GM12878 (cell line): Measurements from ENCODE around the gene EMX1. TPM values are rescaled to one million over a fixed set of nuclear protein-coding genes. Genes with fewer than 3 reads are reported as not detected.

ENCODE experiments used
- ATAC-seq: fragments of 200-7000 bp; cut with Tn5 transposase; 3 replicates; pipeline ENCODE4 v1.9.1; 2020; ENCODE audit warnings: mild to moderate bottlenecking, moderate library complexity
- BruUV-seq: library from RNA; stranded (reverse); fragments of 400-500 nt; replicated peaks from 2 replicates; lab custom pipeline; 2021; lab: Mats Ljungman, UMichigan
- CTCF ChIA-PET: fragments of 300-600 bp; sonication (Branson Sonifier 250); formaldehyde crosslinking; extraction: SDS; loops from one replicate; lab custom pipeline; 2021; ENCODE audit warnings: inconsistent platforms; lab: Yijun Ruan, JAX
- POLR2A ChIA-PET: fragments of 350-600 bp; formaldehyde crosslinking; extraction: SDS; loops from one replicate; lab custom pipeline; 2021; ENCODE audit warnings: inconsistent platforms; lab: Charles Lee
- RAD21 ChIA-PET: fragments of 300-600 bp; sonication (Branson Sonifier 250); formaldehyde crosslinking; loops from one replicate; lab custom pipeline; 2023; ENCODE audit warnings: antibody characterized with exemption; ENCODE audit not compliant: unreplicated experiment; lab: Charles Lee
- SMC1A ChIA-PET: fragments of 300-600 bp; sonication (Branson Sonifier 250); formaldehyde crosslinking; loops from one replicate; lab custom pipeline; 2023; ENCODE audit not compliant: unreplicated experiment, uncharacterized antibody; lab: Charles Lee
- DNase-seq: peaks from one replicate; pipeline ENCODE4 v3.0.0-alpha.2; 2011; ENCODE audit warnings: low read depth, low spot score
- FAIRE-seq: peaks from 3 replicates; lab custom pipeline; 2011; peaks lifted over from hg19 to GRCh38; lab: Jason Lieb, UNC
- H2AFZ ChIP-seq: 2 replicates; pipeline ENCODE4 v1.6.0; 2011; ENCODE audit warnings: low read depth, low read length, control low read depth; ENCODE audit not compliant: control insufficient read depth
- H3K27ac ChIP-seq: 2 replicates; pipeline ENCODE4 v1.5.1; 2011; ENCODE audit warnings: control low read depth; ENCODE audit not compliant: control insufficient read depth, insufficient read depth
- H3K27me3 ChIP-seq, 2 experiments: replicated peaks in 1 of 2; 2 replicates each; pipeline versions ENCODE4 v1.6.0 to v1.6.1; 2011; ENCODE audit warnings: low read length in 1 of 2; ENCODE audit not compliant: control insufficient read depth in 2 of 2, insufficient read depth in 2 of 2
- H3K36me3 ChIP-seq, 2 experiments: 2 replicates each; pipeline ENCODE4 v1.5.1; 2011; ENCODE audit warnings: low read length in 1 of 2; ENCODE audit not compliant: control insufficient read depth in 2 of 2, insufficient read depth in 2 of 2
- H3K4me1 ChIP-seq: 2 replicates; pipeline ENCODE4 v1.6.1; 2011; ENCODE audit warnings: mild to moderate bottlenecking, low read length, moderate library complexity, mixed read lengths; ENCODE audit not compliant: control insufficient read depth, insufficient read depth
- H3K4me2 ChIP-seq: 2 replicates; pipeline ENCODE4 v1.6.0; 2011; ENCODE audit warnings: control low read depth; ENCODE audit not compliant: control insufficient read depth, insufficient read depth
- H3K4me3 ChIP-seq: fragments of 200-600 bp; sonication (generic); 2 replicates; pipeline ENCODE4 v1.5.1; 2016
- H3K79me2 ChIP-seq: 2 replicates; pipeline ENCODE4 v1.6.0; 2011; ENCODE audit warnings: low read length; ENCODE audit not compliant: control insufficient read depth, insufficient read depth
- H3K9ac ChIP-seq: 2 replicates; pipeline ENCODE4 v1.8.0; 2011; ENCODE audit warnings: low read length, control low read depth, mixed read lengths; ENCODE audit not compliant: control insufficient read depth, insufficient read depth
- H3K9me3 ChIP-seq: replicated peaks from 3 replicates; pipeline ENCODE4 v1.5.1; 2011; ENCODE audit warnings: mild to moderate bottlenecking, low read length; ENCODE audit not compliant: control insufficient read depth, insufficient read depth
- H4K20me1 ChIP-seq: 2 replicates; pipeline ENCODE4 v1.6.0; 2011; ENCODE audit not compliant: control insufficient read depth, insufficient read depth
- EZH2 ChIP-seq: IDR thresholded peaks from 2 replicates; pipeline ENCODE4 v1.6.1; 2012; ENCODE audit warnings: low read depth, mild to moderate bottlenecking, control low read depth, inconsistent platforms, low read length, borderline replicate concordance; ENCODE audit not compliant: control insufficient read depth
- PAX5 ChIP-seq: IDR thresholded peaks from 2 replicates; pipeline ENCODE4 v1.6.1; 2011; ENCODE audit warnings: low read depth, low read length, borderline replicate concordance
- RUNX3 ChIP-seq: IDR thresholded peaks from 2 replicates; pipeline ENCODE4 v1.6.1; 2012; ENCODE audit warnings: low read length, inconsistent platforms
- WGBS: methylation state at CpG from one replicate; pipeline ENCODE4 v1.1.6; 2016; ENCODE audit warnings: low lambda C conversion rate; ENCODE audit not compliant: insufficient replicate concordance, insufficient coverage; ENCODE audit errors: missing lambda C conversion rate; 5-methylcytosine and 5-hydroxymethylcytosine counted together
- in situ Hi-C: fragments of 300-500 bp; cut with MboI; formaldehyde crosslinking; loops from 9 replicates; pipeline ENCODE4 v1.14.3; 2018; ENCODE audit warnings: mixed read lengths
- intact Hi-C: fragments of 100-400 bp; cut with micrococcal nuclease; formaldehyde crosslinking; loops from one replicate; pipeline ENCODE4 v1.14.2; 2022; ENCODE audit not compliant: unreplicated experiment
- polyA plus RNA-seq, 11 experiments: library from polyadenylated mRNA; depleted of rRNA in 4 of 11; unstranded in 6 of 11; stranded (reverse) in 5 of 11; fragments of >200 nt; fragmentation: Nextera tagmentation in 4 of 11; fragmentation: Illumina TruSeq in 1 of 11; extraction: Ambion mirVana in 4 of 11; extraction: Trizol in 1 of 11; gene quantifications; 1 replicate in 1 of 11; 2 replicates in 10 of 11; pipeline versions ENCODE4 v1.2.1 to v1.2.3, GENCODE V29; 2011 to 2016; ENCODE audit warnings: inconsistent platforms in 2 of 11, missing spikeins in 2 of 11, low read depth in 1 of 11
- total RNA-seq, 4 experiments: library from RNA; depleted of rRNA in 3 of 4; stranded (reverse); fragments of >200 nt in 3 of 4; fragmentation: Illumina TruSeq in 1 of 4; extraction: Trizol in 1 of 4; gene quantifications; 2 replicates each; pipeline versions ENCODE4 v1.2.1 to v1.2.3, GENCODE V29; 2013 to 2021

The EMX1 gene
- total and polyA plus RNA-seq, 10 of the 15 experiments (the other 5 are each of a cell fraction or from before 2014, with no cell fraction given), result 0.07 to 5.1 (median 1.2) TPM; not detected in 1

- ChIA-PET SMC1A (interaction anchor here (0.8 kb wide), 1 partner anchor 25 kb away, joined by 3 read pairs; no protein-coding TSS in a partner anchor), POLR2A (interaction anchor here (5.8 kb wide), 1 partner anchor 25 kb away, joined by 42 read pairs; no protein-coding TSS in a partner anchor), CTCF (interaction anchor here (1.3 to 6.3 kb wide), 2 partner anchors 16 to 27 kb away, joined by 3 to 106 read pairs; no protein-coding TSS in a partner anchor), RAD21 (interaction anchor here (6.7 kb wide), 1 partner anchor 26 kb away, joined by 88 read pairs; no protein-coding TSS in a partner anchor)
- no peak overlapping the region for H3K27ac ChIP-seq
- no peaks in the 10 kb centered on the region for H3K36me3 ChIP-seq
- H3K4me2 ChIP-seq, result peak overlapping the region; percentile 50; the same call in 1 of the 2 replicates
- peak overlapping the region; percentile 0; the same call in 1 of the 2 replicates for H3K4me3 ChIP-seq
- TF ChIP-seq PAX5 (no peak), EZH2 (0 out of 2 replicates have a peak, but pooled peaks have one; percentile 77), RUNX3 (0 out of 2 replicates have a peak, but pooled peaks have one; percentile 10)
- BruUV-seq, result TSS peak; percentile 62
- no peaks in the 10 kb centered on the region; the same call in 2 of the 3 replicates for H3K9me3 ChIP-seq
- no peak overlapping the region for H3K9ac ChIP-seq
- H2AFZ ChIP-seq, result no peak overlapping the region
- WGBS, result 40% methylated on average over 38 of the region's 48 CpGs
- H3K79me2 ChIP-seq, result no peaks in the 10 kb centered on the region
- DNase-seq (no peak), FAIRE-seq (no peak), ATAC-seq (no peak)
- in situ Hi-C loops (no loop called here), intact Hi-C loops (loop anchor here (5.0 kb wide), 1 partner anchor 153 kb away; the partner anchor contains the start of gene SFXN5)
- H3K4me1 ChIP-seq, result peaks cover 9% of the 10 kb centered on the region
- peaks cover 2% of the 10 kb centered on the region; the same call in 1 of the 2 replicates for H4K20me1 ChIP-seq
- H3K27me3 ChIP-seq, result peaks cover 13 to 67% of the 10 kb centered on the region in 2 experiments
These were observed 2.3 kb downstream of the EMX1 start for GRCh38 chr2:72919414-72920317.
